Endothelial cell of umbilical vein (primary cell): ENCODE data around the gene PLA2R1.

Experiments
- CTCF ChIP-seq, 2 donors: IDR thresholded peaks; 1 replicate in 1 of 2; 2 replicates in 1 of 2; pipeline ENCODE4 v1.5.1; 2011; ENCODE audit warnings: low read length in 2 of 2, mild to moderate bottlenecking in 2 of 2, moderate library complexity in 2 of 2, control low read depth in 1 of 2, inconsistent platforms in 1 of 2, low read depth in 1 of 2; ENCODE audit not compliant: insufficient read depth in 1 of 2; ENCODE audit errors: extremely low read depth in 1 of 2
- EZH2 ChIP-seq: IDR thresholded peaks from 2 replicates; pipeline ENCODE4 v1.6.1; 2012; ENCODE audit warnings: borderline replicate concordance, low read depth, mild to moderate bottlenecking, moderate library complexity, low read length, inconsistent platforms; ENCODE audit not compliant: severe bottlenecking
- POLR2A ChIP-seq: IDR thresholded peaks from 2 replicates; pipeline ENCODE4 v1.6.1; 2012; ENCODE audit warnings: low read depth, mild to moderate bottlenecking, control low read depth, low read length
- TF ChIP-seq, protein P1 (sequence below): IDR thresholded peaks from 2 replicates; pipeline ENCODE4 v1.6.1; 2011; ENCODE audit not compliant: insufficient read depth, insufficient read length

DNA sequence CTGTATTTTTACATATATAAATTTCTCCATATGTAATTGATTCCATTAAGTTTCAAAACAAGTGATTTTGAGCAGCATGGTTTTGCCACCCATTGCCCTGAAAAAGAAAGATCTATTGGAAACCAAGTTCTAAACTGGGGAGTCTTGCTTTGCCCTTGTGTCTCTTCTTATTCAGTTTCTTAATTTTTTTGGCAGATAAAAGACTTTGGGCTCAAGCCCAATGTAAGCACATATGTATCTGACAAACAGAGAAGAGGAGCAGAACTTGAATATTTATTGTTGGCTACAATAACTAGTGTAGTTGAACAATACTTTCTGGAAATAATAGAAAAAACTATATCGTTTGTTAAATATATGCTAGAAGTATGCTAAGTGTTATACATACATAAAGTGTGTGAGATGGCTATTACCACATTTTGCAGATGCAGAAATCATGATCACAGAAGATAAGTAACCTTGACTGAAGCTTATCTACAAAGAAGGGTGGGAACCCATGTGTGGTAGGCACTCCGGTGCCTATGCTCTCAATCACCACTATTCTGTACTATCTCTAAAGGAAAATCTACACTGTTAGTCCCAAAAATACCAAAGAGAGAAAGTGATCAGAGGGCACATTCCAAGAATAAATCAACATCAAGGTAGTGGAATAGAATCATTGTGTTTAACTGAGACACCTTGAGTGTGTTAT, 109.1 kb downstream of the PLA2R1 start:
- TF ChIP-seq POLR2A: no peak
- no peak for TF ChIP-seq CTCF (IDR thresholded peaks at IDR 0.05; ENCODE audit: extremely low read depth in 1 of 2, insufficient read depth in 1 of 2, low read depth in 1 of 2, low read length in 2 of 2)
- TF ChIP-seq, protein P1, sequence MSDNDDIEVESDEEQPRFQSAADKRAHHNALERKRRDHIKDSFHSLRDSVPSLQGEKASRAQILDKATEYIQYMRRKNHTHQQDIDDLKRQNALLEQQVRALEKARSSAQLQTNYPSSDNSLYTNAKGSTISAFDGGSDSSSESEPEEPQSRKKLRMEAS: no peak
- no peak for TF ChIP-seq EZH2
